Activated naive CD4-positive, alpha-beta T cell treated with anti-CD3 and anti-CD28 coated beads, Interleukin-2, amount 50 U/mL, for 16 hours (primary cell): ENCODE data around the gene DAGLA.

Experiments
- DNase-seq: peaks from one replicate; pipeline ENCODE4 v3.0.0-alpha.2; 2020

The DAGLA gene

DNA sequence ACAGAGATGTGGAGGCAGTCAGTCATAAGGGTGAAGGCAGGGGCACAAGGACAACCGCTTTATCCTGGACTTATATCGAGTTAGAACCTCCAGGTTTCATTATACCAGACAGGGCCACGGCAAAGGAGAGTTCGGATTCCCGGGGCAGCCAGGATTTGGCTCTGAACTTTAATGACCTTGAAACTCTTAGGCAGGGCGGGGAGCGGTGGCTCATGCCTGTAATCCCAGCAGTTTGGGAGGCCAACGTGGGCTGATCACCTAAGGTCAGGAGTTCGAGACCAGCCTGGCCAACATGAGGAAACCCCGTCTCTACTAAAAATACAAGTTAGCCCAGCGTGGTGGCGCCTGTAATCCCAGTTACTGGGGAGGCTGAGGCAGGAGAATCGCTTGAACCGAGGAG, 71.2 kb downstream of the DAGLA start:
- no peak for DNase-seq

DNA sequence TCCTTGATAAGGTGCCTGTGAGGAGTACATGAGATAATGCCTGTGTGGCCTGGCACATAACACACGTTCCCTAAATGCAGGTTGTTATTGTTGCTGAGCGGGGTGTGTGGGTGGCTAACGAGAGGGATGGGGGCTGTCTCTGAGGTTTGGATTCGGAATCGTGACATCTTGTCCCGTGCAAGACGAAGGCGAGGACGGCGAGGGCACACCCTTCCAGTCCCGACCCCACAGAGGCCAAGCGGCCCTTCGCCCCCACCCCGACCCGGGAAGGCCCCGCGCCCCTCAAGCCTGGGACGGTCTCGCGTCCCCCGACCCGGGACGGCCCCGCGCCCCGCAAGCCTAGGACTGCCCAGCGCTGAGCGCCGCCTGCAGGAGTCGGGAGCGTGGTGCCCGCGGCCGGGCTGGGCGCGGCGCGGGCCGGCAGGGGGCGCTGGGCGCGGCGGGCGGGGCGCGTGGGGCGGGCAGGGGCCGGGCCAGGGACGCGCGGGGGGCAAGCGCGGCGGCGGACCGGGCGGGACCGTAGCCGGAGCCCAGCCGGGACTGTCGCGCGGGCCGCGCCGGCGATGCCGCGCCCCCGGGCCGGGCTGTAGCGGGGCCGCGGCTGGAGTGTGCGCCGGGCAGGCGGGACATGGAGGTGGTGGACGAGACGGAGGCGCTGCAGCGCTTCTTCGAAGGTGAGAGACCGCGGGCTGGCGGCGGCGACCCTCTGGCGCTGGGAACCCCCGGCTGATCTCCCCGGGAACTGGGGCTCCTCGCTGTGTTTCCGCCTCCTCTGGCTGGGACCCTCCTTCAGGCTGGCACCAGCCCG, 72.1 kb downstream of the DAGLA start, which contains the start of gene MYRF:
TSS of gene MYRF (plus strand) at position 520 of the 808 bp plus-strand sequence. CDS start at position 629, 109 bp downstream.
- DNase-seq: peak; percentile 65

DNA sequence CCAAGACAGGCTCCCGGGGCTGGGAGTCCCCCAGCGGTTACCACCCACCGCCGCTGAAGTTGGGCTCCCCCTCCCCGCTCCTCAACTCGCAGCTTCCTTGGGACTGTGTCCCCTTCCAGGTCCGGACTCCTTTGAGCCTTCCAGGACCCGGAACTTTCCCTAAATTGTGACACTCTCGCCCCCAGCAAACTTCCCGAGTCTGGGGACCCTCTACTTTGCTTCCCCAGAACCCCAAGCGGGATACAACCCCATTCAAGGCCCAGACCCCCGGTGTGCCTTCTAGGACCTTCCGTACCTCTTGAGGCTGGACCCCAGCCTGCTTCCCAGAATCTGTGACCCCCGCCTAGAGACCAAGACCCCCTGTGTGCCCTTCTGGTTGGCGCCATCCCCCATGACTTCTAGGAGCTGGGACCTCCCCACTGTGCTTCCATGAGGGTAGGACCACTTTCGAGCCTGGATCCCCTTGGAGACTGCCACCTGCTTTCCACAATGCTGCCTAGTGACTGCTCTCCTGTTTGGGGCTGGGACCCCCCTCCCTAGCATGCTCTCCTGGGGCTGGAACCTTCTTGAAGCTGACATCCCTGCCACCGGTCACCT, 72.8 kb downstream of the DAGLA start:
- DNase-seq: no peak

DNA sequence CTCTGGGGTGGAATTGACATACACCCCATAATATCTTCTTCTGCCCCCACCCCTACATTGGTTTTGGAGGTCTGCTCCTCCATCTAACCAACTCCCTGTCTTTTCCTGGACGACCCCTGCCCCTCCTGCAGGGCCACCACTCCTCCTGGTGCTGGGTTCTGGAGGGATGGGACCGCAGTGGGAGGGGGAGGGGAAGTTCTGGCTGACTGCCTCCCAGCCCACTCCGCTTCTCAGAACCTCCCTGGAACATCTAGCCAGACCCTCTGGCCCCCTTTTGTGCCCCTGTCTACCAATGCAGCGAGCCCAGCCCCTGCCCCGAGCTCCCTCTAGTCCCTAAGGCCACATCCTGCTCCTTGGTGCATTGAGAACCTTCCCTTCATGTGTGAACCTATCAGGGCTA, 73.5 kb downstream of the DAGLA start:
- no peak for DNase-seq

DNA sequence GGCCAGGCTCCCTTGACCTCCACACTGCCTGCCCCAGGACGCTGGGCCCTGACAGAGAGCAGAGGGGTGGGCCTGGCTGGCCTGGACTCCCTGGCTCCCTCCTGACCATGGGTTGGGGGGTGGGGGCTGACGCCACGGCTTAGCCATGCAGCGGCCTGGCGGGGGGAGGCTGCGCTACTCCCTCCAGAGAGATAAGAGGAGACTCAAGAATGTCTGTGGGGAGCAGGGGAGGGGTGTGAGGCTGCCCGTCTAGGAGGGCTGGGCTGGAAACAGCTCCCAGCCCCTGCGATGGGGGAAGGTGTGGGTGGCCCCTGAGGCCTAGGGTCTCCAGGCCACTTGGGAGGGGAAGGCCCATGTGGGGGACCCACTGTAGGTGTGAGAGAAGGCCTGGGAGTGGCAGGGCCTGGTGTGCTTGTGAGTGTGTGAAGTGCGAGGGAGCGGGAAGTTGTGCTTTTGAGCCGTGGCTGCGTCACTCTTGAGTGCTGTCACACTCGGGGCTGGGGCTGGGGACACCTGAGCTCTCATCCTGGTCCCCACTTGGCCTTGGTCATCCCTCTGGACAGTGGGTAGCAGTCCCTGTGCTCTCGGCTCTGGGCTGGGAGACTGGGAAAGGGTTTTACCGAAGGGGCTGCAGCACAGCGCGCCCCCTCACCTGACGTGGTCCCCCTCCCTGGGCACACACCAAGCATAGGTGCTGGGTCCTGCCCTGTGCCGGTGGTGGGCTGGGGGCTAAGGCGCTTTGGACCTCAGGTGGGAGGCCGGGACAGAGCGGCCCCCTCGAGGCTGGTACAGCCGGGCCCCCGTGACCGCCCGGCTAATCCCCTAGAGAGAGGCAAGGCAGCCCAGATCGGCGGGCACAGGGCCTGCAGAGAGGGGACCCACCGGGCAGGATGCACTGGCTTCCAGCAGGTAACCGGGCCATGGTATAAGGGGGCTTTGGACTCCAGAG, 74.6 kb downstream of the DAGLA start:
- DNase-seq: no peak

DNA sequence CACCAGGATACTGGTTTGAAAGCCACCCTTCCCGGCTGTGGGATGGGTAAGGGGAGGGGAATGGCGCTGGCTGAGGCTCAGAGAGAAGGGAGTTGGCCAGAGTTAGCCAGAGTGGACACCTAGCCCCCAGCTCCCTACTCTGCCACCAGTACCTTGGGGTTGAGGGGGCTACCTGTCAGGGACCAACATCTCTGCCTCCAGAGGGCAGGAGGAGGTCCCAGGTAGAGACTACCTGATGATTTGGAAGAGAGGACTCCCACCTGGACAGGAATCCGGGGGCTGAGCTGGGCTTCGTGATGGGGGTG, 75.9 kb downstream of the DAGLA start:
- no peak for DNase-seq

DNA sequence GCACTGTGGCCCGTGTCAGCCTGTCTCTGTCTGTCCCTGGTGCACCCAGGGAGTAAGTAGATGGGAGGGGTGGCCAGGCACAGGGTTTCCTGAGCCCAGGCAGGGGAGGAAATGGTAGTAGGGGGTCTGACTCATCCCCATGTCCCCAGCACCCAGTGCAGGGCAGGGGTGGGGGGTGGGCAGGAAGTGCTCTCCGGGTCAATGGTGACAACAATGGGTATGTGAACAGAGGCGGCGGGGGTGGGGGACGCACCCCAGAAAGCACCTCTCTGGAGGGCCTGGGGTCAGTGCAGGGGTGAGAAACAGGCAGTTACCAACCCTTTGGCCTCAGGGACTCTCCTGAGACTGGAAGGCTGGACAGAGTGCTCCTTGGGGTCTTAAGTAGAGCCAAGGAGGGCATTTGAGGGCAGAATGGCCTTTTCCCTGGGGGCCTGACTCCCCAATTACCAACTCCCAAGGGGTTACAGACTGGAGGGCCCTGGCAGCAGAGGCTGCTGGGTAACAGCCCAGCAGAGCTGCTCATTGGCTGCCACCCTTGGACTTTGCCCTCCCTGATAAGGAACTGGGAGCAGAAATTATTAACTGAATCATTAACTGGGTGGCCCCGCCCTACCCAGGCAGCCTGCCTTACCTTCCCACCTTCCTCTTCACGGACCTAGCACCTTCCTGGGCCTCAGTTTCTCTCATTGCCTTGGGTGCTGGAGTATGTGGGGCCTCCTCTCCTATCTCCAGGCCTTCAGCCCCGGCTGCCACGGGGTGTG, 76.4 kb downstream of the DAGLA start:
- DNase-seq: no peak

DNA sequence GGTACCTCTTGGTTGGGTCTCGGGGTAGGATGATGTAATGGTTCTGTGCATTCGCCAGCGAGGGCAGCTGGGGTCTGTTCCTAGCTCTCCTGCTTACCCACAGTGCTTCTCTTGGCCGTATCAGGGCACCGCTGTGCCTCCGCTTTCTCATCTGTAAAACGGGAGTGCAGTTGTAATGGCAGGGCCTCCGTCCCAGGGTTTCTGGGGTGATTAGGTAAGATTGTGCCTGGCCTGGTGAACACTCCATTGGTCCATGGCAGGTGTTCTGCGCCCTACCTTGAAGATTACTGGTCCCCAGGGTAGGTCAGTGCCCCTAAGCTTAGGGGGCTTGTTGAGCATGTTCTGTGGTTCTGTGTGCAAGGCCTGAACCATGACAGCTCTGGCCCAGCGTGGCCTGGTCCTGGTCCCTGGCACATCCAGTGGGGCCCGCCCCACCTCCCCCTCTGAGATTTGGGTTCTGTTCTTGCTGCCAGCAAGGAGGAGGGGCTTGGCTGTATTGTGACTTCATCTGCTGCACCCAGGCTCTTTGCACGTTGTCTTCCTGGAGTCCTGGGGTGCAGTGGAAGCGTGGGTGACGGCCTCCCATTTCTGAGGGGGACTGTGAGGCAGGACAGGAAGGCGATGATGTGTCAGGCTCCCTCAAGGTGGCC, 77.1 kb downstream of the DAGLA start:
- no peak for DNase-seq

DNA sequence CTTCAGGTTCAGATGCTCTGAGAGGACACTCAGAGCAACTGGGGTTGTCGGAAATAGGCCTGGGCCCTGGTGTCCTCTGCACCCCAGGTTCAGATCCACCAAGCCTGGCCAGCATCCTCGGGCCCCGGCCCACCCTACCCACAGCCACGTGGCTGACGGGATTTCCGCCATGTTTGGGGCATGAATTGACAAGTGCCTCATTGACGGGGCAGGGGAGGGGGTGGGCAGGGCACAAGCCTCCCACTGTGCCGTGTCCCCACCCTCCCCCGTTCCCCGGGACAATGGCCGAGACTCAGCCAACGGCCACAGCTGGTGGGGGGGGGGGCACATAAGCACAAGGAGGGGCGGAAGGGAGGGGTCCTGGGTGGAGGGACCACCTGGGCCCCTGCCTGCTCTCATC, 80.8 kb downstream of the DAGLA start:
- no peak for DNase-seq

DNA sequence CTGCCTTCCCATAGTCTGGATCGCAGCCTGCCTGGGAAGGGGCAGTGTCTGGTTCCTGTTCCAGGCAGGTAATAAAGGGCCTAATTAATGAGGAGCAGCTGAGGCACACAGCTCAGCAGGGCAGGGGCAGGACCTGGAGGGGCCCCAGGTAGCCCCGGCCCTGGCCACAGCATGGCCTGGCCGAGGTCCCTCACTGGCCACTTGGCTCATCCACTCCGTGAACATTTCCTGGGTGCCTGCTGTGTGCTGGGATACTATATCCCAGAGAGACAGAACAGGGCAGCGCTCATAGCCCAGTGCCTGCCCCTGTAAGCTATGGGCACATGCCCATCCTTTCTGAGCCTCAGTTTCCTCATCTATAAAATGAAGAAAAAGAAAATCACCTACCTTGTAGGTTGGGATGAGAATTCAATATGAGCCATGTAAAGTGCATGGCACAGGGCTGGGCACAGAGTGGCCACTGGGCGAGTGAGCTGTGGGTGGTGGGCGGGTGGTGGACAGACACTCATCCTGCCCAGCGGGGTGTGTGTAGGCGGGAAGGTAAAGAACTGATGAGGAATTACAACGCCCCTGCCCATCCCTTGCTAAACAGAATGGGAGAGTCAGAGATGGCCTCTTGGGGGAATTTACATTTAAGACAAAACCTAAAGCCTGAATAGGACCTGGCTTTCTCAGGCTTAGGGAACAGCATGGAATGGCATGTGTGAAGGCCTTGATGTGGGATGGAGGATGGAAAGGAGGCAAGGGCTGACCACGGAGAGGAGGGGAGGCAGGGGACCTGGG, 81.4 kb downstream of the DAGLA start:
- DNase-seq: no peak

DNA sequence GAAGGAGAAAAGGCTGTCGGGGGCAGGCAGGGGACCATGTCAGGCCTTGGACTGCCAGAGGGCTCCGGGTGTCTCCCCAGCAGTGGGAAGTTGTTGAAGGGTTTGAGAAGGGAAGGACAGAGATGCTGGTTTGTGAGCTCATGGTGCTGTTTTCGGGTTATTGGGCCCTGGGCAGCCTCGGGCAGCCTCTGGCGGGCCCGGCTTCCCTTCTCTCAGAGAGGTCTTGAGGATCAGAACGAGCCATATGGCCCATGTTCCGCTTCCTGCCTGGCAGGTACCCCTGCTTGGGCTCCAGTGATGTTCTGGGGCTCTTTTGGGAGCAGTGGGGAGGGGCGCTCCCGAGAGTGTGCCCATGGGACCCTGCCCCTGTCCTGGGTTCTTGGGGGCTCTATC, 82.0 kb downstream of the DAGLA start:
- no peak for DNase-seq

DNA sequence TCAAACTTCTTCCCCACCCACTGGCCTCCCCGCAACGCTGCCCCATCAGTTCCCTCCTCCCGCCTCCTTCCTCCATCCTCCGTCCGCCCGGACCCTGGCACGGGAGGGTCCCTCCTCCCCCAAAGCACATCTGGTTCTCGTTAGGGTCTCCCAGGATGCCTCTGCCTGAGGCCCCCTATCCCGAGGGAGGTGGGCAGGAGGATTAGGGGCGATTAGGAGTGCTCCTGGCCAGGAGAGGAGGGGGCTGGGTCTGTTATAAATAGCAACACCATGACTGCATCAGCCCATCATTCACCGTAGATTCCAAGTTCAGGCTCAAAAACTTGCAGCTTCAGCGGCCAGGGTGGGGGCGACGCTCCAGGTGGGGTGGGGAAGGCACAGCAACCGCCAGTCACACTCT, 82.6 kb downstream of the DAGLA start:
- DNase-seq: no peak

DNA sequence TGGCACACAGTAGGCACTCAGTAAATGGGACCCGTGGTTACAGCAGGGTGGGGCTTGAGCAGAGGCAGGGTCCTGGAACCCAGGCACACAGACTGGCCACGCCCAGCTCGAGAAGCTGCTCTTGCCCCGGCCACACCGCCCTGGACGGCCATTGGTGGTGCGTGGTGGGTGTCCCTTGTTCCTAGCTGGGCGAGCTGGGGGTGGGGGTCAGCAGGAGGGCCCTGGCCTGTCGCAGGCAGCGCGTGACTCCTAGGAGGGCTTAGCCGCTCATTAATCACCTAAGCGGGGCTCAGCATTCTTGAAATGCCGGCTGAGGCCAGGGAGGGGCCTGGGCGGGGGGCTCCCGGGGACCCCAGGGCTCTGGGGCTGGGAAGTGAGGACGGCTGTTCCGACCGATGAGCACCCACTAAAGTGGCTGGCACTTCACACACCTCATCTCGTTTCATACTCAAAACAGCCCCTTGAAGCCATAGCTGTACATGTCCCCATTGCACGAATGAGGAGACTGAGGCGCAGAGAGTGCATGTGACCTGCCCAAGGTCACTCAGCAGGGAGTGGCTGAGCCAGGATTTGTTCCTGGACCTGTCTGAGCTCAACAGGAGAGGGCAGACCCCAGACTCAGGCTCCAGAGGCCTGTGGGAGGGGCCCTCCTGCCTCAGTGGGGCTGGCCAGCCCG, 83.9 kb downstream of the DAGLA start:
- DNase-seq: no peak

DNA sequence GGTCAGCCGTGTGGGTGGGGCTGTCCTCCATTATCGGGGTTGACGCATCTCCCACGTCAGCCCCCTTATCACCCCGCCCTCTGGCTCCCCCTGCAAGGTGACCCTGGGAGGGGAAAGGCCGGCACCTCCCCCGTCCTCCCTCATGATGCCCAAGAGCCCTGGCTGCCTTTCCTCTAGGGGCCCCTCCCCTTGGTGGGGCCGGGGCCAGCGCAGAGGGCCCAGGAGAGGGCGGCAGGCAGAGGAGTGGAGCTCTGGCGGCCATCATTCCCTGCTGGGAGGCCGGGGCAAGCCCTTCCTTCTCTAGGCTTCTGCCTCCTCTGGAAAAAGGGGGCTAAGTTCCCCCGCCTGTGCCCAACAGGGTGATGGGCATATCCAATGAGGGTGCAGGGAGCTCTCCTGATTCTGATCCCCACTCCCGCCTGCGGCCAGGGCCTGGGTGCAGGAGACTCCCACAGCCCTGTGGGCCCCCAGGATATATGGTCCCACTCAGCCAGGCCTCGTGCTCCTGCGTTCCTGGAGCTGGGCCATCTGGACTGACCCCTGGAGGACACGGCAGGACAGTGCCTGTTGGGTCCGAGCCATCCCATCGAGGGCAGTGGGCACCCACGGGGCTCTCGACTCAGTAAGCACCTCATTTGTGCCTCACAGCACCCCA, 84.5 kb downstream of the DAGLA start:
- no peak for DNase-seq

DNA sequence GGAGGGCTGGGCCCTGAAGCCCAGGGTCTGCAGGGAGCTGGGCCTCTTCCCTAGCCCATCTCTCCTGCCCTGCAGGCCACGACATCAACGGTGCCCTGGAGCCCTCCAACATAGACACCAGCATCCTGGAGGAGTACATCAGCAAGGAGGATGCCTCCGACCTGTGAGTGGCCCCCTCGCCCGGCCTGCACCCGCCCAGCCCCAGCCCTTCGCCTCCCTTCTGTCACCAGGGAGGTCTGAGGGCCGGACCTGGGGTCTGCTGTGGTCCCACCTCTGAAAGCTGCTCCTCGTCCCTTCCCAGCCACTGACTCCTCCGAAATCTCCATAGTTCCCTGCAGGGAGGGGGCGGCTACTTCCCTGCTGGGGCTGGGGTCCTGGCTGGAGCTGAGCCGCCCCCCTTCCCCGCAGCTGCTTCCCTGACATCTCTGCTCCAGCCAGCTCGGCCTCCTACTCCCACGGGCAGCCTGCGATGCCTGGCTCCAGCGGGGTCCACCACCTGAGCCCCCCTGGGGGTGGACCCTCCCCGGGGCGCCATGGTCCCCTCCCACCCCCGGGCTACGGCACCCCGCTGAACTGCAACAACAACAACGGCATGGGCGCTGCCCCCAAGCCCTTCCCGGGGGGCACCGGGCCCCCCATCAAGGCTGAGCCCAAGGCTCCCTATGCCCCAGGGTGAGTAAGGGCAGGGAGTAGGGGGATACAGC, 85.5 kb downstream of the DAGLA start:
- no peak for DNase-seq

DNA sequence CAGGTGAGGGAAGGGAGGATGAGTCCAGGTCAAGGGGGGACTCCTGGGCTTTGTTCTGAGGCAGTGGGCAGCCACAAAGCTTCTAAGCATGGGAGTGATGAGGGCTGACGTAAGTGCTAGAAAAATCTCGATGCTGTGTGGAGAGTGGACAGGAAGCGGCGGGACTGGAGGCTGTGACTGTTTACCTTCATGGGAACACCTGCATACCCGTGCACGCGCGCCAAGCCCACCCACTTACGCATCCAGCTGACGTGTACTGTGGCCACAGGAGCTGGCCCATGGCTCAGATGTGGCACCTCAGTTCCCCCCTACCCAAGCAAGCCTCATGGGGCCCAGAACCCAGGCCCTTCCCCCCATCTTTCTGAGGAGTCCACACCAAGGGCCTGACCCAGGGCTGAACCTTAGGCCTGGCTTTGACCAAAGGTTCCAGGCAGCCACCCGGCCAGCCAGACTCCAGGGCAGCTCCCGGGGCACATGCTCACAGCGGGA, 86.2 kb downstream of the DAGLA start:
- DNase-seq: no peak

DNA sequence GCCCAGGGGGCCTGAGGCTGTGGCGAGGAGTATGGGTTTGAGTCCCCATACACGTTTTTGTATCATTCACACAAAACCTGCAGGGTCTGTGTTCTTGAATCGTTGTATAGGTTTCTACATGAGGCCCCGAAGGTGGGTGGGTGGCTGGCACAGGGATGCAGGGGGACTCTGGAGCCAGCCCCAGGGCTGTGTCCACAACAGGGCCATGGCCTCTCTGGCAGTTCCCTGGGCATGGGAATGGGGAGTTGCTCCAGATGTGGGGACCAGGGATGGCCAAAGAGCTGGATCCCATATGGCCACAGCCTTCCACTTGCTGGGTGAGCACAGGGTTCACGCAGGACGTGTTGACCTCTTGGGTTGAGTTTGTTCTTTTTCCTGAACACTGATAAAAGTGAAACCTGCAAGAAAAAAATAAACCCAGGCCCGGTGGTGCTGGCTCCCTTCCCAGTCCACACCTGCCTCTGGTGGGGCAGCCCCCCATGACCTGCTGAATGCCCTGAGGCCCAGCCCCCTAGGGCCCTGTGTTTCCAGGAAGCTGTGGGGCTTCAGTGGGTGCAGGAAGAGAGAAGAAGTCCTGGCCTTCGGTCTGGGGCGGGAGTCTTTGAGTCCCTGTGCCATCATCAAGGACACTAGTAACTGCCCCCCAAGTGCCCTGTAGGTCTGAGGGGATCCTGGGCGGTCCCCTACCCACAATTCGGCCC, 88.3 kb downstream of the DAGLA start:
- no peak for DNase-seq

DNA sequence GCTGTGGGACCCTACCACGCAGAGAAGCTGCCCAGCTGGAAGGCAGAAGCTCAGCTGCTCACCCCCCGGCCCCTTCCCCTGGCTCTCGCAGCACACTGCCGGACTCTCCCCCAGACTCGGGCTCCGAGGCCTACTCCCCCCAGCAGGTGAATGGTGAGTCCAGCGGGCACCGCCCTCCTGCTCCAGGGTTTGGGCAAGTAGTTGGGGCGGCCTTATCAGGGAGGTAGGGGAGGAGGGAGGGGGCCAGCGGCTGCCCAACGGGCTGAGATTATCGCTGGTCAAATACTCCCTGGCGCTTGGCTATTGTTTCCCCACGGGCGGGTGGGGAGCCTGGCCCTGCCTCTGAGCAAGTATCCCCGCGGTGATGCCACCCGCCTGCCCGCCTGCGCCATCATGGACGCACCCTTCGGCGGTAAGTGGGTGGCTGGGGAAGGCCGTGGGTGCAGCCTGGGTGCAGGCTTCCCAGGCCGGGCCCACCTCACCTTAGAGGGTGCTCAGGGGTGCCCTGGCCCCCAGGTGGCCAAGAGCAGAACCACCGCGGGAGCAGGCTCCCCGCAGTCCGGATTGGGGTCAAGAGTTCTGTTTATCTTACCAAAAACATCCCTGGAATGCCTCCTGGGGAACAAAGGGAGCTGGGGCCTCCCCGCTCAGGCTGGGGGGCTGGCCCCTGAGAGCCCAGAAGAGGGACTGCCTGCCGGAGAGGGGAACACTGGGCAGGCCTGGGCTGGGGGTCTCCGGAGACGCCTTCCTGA, 89.2 kb downstream of the DAGLA start:
- DNase-seq: no peak
